ENCODE measurements around the gene ARL6IP1.
"Not testable (repeated sequence)": the region's sequence is repeated elsewhere in the genome, so short reads cannot be mapped to it uniquely, and the experiment has no call there.

The ARL6IP1 gene

GRCh38 chr16:18759598-18760520, 41.5 kb downstream of the ARL6IP1 start:
- DNase-seq (ENCODE audit: low read depth) = peak; percentile 17

GRCh38 chr16:18757960-18758660, 43.2 kb downstream of the ARL6IP1 start:
- not testable (repeated sequence) for DNase-seq (ENCODE audit: low read depth)

GRCh38 chr16:18756639-18757038, 44.7 kb downstream of the ARL6IP1 start:
- DNase-seq (ENCODE audit: low read depth) = not testable (repeated sequence)

GRCh38 chr16:18742870-18743269, 58.5 kb downstream of the ARL6IP1 start:
- not testable (repeated sequence) for DNase-seq (ENCODE audit: low read depth)

Measured in stimulated activated CD8-positive, alpha-beta memory T cell treated with anti-CD3 and anti-CD28 coated beads, Interleukin-12 subunit alpha, Interleukin-12 subunit beta, amount 100 ng/mL, for 4 hours (primary cell).